Measurements from ENCODE around the gene CBS.

CBS gene

DNA sequence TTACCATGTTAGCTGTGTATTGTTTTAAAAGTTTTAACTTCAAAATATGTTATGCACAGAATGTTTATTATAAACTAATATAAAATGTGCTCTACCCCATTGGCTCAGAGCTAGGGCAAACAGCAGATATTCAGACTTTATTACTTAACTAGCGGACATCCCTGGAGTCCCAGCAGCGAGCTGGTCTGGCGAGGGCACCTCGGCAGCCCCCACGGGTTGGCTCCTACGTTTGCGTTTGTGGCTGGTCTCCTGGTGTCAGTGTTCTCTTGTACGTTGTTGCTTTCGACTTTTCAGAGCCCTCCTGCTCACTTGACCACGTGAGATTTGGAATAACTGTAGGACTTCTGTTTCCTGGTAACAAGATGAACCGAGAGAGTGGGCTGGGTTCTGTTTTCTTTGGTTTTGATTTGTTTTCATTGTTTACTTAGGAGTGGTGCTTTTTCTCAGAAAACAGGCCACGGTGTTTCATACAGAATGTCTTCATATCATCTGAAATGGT lies 44.5 kb downstream of the CBS start:
- no peak for DNase-seq
- TF ChIP-seq GATA1 (IDR thresholded peaks at IDR 0.05; ENCODE audit: low read depth, low read length) (no peak), POLR2A (IDR thresholded peaks at IDR 0.05; ENCODE audit: low read length) (no peak)

DNA sequence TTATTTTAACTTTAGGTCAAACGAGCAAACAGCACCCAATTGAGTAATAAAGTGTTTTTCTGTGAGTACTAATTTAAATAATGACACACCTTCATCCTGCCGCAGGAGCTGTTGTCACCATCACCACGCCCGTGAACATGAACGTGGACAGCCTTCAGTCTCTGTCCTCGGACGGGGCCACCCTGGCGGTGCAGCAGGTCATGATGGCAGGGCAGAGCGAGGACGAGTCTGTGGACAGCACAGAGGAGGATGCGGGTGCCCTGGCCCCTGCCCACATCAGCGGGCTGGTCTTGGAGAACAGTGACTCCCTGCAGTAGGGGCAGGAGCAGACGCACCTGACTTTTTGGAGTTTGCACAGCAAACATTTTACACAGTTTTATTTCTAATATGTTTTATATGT lies 45.9 kb downstream of the CBS start:
- no peak for DNase-seq
- TF ChIP-seq POLR2A (IDR thresholded peaks at IDR 0.05; ENCODE audit: low read length): no peak
- no peak for TF ChIP-seq GATA1 (IDR thresholded peaks at IDR 0.05; ENCODE audit: low read depth, low read length)

DNA sequence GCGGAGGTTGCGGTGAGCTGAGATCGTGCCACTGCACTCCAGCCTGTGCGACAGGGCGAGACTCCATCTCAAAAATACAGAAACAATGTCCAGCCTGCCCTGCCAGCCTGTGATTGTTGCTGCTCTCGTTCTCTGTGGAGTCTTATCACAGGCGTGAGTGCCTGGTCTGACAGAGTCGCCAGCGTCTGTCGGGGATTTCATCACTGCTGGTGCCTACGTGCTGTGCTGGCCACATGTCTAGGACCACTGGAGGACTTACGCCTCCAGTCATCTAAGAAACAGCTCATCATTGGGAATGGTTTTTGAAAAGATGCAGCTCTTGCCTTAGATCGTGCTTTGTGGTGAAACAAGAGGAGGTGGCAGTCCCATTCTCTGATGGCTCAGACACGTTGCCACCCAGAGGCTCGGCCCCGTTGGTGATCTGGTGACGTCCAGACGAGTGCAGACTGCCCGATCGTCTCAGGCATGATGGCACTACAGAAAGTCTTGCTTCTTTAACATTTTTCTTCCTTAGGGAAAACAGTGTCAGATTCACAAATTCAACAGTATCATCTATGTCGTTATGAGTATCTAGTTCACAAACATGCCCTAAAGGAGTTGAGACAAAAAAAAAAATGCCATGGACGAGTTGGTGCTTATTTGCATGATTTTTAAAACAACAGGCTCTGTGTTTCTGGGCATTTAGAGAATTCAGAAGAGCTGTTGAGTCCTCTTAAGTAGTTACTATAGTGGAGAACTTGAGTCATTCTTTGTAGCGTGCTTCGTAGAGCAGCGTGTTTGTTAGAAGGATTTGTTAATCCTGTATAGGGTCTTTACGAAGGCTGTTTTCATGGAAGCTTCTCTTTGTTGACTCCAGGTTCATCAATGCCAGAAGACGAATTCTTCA lies 47.5 kb downstream of the CBS start:
- no peak for DNase-seq
- TF ChIP-seq POLR2A (IDR thresholded peaks at IDR 0.05; ENCODE audit: low read length) (no peak), GATA1 (IDR thresholded peaks at IDR 0.05; ENCODE audit: low read depth, low read length) (no peak)

DNA sequence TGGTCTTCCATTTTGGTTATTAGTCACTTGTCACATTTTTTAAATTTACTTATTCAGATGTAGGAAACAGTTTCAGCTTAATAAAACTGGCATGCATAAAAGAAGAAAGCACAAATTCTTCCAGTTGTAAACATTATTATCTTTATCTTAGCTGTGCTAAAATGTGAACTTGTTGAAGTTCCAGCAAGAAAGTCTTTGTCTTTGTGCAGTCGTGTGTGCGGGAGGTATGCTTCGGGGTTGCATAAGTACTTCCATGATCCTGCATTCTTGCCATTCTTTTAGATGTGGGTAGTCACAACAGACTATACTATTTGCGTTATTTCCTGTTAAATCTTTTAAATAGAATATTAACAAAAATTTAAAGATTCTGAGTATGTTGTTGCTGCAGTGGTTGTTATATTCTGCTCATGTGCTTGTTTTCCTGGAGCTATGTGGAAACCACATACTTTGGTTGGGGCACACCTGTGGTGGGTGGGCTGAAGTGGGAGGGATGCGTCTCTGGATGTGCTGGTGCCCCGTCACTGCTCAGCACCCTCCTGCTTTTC lies 49.9 kb downstream of the CBS start:
- TF ChIP-seq POLR2A (IDR thresholded peaks at IDR 0.05; ENCODE audit: low read length): no peak
- TF ChIP-seq GATA1 (IDR thresholded peaks at IDR 0.05; ENCODE audit: low read depth, low read length): no peak
- no peak for DNase-seq

DNA sequence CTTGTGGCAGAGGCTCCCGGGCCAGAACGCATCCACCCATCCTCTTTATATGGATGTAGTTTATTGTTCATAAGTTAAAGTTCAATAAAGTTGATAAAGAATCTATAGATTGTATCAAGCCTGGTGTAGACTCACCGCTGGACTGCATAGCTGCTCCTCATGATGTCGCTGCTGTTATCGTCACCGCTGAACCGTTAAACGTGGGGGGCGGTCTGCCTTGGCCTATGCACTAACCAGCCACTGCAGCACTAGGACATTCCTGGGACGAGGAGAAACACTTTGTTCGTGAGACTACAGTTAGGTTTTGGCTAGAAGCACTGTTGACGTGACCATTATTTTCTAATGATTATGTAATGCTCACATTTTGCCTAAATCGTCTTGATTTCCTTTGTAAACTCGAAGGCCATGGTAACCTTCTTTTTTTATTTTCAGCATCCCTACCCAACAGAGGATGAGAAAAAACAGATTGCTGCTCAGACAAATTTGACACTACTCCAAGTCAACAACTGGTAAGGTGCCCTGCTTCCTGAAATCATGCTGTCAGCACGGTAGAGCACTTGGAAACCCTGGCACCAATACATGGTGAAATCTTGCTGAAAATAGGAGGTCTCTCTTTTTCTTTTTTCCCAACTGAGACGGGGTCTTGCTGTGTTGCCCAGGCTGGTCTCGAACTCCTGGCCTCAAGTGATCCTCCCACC lies 51.0 kb downstream of the CBS start:
- DNase-seq: no peak
- TF ChIP-seq GATA1 (IDR thresholded peaks at IDR 0.05; ENCODE audit: low read depth, low read length) (no peak), POLR2A (IDR thresholded peaks at IDR 0.05; ENCODE audit: low read length) (no peak)

DNA sequence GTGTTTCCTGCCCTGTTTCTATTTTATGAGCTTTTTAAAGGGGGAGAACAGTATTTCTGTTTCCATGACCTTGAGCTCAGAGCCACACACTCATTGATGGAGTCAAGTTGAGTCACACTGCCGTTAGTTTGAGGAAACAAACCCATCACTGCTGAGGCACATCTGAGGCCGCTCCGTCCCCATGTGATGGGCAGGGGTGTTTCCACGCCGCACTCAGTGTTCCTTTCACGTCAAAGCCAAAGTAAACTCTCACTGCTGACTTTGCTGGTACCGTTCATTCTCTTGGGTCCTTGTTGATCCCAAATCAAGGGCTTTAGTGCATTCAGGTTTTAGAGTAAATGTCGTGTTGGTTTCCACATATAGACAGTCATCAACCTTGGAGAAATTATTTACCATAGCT lies 52.5 kb downstream of the CBS start:
- no peak for TF ChIP-seq POLR2A (IDR thresholded peaks at IDR 0.05; ENCODE audit: low read length)
- TF ChIP-seq GATA1 (IDR thresholded peaks at IDR 0.05; ENCODE audit: low read depth, low read length): no peak

DNA sequence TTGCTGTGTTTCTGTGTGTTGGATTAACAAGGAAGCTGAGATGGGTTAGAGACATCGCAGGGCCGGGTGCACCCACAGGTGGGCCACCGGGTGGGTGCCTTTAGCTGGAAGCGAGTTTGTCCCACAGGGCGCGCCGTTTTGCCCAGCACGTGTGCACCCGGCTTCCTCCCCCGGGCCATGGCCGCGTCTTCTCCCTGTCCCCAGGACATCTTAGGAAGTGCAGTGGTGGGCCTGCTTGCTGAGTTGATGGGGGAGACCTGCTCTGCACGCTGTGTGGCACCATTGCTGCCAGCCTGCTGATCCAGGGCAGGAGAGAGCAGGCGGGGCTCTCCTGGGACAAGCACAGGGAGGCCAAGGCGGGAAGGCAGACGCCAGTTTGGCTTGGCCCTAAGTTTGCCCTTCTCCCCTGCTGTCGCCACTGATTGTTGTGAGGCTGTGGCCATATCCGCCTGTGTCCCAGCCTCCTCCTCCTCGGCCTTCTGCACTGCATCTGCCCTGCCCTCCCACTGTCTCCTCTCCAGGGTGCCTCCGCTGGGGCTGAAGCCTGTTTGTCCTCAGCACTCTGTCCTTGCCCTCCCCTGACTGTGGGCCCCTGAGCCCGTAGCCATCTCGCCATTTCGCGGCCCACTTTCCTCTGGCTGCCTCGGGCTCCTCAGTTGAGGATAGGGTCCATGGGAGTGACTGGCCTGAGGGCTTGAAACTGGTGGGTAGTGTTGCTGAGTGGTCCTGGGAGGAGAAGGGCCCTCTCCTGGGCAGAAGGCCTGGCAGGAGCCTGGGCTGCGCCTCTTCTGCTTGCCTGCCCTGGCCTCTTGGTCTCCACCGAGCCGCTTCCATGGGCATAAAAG lies 53.7 kb downstream of the CBS start:
- TF ChIP-seq GATA1 (IDR thresholded peaks at IDR 0.05; ENCODE audit: low read depth, low read length) (no peak), POLR2A (IDR thresholded peaks at IDR 0.05; ENCODE audit: low read length) (no peak)
- no peak for DNase-seq

More for the DNA sequence above, 52.5 kb downstream of the CBS start:
- DNase-seq: no peak

DNA sequence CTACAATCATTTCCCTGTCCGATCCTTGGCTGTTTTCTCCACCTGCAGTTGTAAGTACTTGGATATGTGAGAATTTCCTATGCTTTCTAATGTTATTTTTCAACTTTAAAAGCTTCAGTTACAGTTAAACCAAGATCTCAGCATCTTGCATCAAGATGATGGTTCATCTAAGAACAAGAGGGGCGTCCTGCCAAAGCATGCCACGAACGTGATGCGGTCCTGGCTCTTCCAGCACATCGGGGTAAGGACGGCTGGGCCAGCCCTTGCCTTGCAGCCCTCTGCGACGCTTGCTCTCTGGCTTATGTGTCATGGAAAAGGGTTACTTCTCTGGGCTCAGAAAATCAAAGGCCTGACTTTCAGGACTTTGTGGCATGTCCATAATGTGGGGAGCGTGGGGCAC lies 54.4 kb downstream of the CBS start:
- no peak for DNase-seq
- no peak for TF ChIP-seq POLR2A (IDR thresholded peaks at IDR 0.05; ENCODE audit: low read length)
- no peak for TF ChIP-seq GATA1 (IDR thresholded peaks at IDR 0.05; ENCODE audit: low read depth, low read length)

DNA sequence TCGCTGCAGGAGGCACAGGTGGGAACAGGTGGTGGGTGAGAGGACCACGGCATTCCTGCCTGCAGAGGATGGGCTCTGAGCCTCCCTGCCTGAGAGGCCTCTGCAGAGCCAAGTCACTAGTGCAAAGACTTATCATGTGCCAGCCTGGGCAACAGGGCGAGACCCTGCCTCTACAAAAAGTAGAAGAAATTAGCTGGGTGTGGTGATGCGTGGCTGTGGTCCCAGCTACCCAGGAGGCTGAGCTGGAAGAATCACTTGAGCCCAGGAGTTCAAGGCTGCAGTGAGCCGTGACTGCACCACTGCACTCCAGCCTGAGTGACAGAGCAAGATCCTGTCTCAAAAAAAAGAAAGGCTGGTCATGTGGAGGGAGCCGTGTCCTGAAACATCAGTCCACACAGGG lies 54.9 kb downstream of the CBS start:
- DNase-seq: no peak
- TF ChIP-seq GATA1 (IDR thresholded peaks at IDR 0.05; ENCODE audit: low read depth, low read length) (no peak), POLR2A (IDR thresholded peaks at IDR 0.05; ENCODE audit: low read length) (no peak)

DNA sequence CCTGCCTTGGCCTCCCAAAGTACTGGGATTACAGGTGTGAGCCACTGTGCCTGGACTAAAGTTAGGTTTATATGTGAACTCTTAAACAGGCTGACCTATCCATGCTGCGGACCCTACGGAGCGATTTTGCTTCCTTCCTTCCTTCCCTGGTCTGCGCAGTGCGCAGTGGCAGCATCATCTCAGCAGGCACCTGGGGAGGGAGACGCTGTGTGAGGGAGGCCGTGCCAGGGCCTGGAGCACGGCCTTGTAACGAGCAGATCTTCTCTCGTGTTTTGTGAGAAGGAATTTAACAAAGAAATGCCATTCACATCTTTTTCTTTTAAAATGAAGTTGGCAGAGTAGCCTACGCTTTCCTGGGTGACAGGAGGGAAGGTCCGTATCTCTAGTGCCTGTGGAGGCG lies 55.5 kb downstream of the CBS start:
- TF ChIP-seq GATA1 (IDR thresholded peaks at IDR 0.05; ENCODE audit: low read depth, low read length): no peak
- TF ChIP-seq POLR2A (IDR thresholded peaks at IDR 0.05; ENCODE audit: low read length): no peak
- DNase-seq: no peak

DNA sequence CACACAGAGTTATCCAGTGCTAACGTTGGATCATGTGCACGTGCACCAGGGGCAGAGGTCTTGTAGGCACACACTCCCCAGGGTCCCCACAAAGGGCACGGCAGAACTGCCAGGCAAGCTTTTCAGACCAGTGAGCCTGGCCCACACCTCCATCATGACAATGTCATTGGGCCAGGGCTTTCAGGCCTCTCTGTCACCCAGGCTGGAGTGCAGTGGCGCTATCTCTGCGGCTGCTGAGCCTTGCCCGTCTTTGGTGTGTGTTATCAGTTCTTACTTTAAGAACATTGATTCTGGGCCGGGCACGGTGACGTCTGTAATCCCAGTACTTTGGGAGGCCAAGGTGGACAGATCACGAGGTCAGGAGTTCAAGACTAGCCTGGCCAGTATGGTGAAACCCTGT lies 57.1 kb downstream of the CBS start:
- DNase-seq: no peak
- TF ChIP-seq POLR2A (IDR thresholded peaks at IDR 0.05; ENCODE audit: low read length) (no peak), GATA1 (IDR thresholded peaks at IDR 0.05; ENCODE audit: low read depth, low read length) (no peak)

DNA sequence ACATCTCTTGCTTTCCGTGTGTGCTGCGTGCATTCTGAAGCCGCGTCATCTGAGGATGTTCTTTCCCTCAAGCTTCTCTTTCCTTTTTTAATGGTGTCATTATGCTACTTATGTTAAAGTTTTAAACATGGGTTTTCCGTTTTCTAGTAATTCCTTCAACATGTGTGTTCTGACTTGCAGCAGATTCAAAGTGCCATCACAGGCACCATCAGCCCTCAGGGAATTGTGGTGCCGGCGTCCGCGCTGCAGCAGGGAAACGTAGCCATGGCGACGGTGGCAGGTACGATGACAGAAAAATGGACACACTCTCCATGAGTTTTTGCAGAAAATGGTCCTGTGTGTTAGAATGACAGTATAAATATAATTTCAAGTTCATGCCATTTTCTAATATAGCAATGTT lies 58.9 kb downstream of the CBS start:
- no peak for TF ChIP-seq GATA1 (IDR thresholded peaks at IDR 0.05; ENCODE audit: low read depth, low read length)
- TF ChIP-seq POLR2A (IDR thresholded peaks at IDR 0.05; ENCODE audit: low read length): no peak
- DNase-seq: no peak

DNA sequence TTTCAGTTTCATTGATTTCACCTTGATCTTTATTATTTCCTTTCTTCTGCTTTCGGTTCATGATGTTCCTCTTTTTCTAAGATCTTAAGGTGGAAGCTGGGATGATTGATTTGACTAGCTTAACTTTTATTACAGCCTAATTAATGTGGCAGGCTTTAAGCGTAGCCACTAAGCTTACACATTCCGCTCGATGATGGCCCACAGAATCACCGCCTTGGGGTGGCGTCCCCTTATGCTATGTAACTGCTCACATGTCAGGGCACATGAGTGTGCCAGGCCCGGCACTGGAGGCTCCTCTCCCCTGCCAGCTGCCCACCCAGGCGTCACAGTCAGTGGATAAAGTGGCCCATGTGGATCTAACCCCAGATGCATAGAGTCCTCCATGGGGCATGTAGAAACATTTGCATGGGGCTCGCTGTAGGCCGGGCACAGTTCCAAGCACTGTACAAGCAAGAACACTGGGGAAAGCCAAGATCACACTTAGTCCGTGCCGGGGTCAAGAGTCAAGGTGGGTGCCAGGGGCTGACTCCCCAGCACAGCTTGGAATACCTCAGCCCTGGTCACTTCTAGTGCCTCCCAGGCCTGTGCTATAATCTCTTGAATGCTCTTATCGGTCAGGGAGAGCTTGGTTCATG lies 59.6 kb downstream of the CBS start:
- TF ChIP-seq POLR2A (IDR thresholded peaks at IDR 0.05; ENCODE audit: low read length) (no peak), GATA1 (IDR thresholded peaks at IDR 0.05; ENCODE audit: low read depth, low read length) (no peak)
- DNase-seq: no peak
